Fibroblast of lung (primary cell): ENCODE measurements around the gene NBEA. TPM values are rescaled to one million over a fixed set of nuclear protein-coding genes. Genes with fewer than 3 reads are reported as not detected.
A peak's percentile ranks its signal among the peaks of the same experiment; 100 is the strongest.

Experiments
- DNase-seq, 2 donors: peaks; one replicate each; pipeline versions ENCODE4 v3.0.0 to v3.0.0-alpha.2; 2010; ENCODE audit warnings: low read depth in 2 of 2
- H2AFZ ChIP-seq: 2 replicates; pipeline ENCODE4 v1.5.1; 2012; ENCODE audit warnings: low read length, control low read depth, inconsistent platforms
- H3K27ac ChIP-seq: 2 replicates; pipeline ENCODE4 v1.5.1; 2011; ENCODE audit warnings: low read length, control low read depth; ENCODE audit not compliant: insufficient read depth
- H3K27me3 ChIP-seq: 2 replicates; pipeline ENCODE4 v1.5.1; 2011; ENCODE audit warnings: mild to moderate bottlenecking, low read length; ENCODE audit not compliant: control insufficient read depth, insufficient read depth
- H3K36me3 ChIP-seq: 2 replicates; pipeline ENCODE4 v1.5.1; 2011; ENCODE audit warnings: low read length; ENCODE audit not compliant: control insufficient read depth, insufficient read depth
- H3K4me1 ChIP-seq: 2 replicates; pipeline ENCODE4 v1.5.1; 2011; ENCODE audit warnings: low read length; ENCODE audit not compliant: control insufficient read depth, insufficient read depth; ENCODE audit errors: extremely low read depth
- H3K4me2 ChIP-seq: 2 replicates; pipeline ENCODE4 v1.5.1; 2011; ENCODE audit warnings: low read length, control low read depth; ENCODE audit not compliant: insufficient read depth; ENCODE audit errors: extremely low read depth
- H3K4me3 ChIP-seq, 4 experiments: fragments of 200-600 bp in 1 of 4; sonication (generic) in 1 of 4; replicated peaks in 1 of 4; 2 replicates each; pipeline ENCODE4 v1.5.1; 2011 to 2016; ENCODE audit warnings: low read length in 4 of 4, low read depth in 3 of 4, mild to moderate bottlenecking in 3 of 4, control low read depth in 2 of 4, inconsistent platforms in 1 of 4, mixed read lengths in 1 of 4; ENCODE audit not compliant: insufficient read depth in 1 of 4; ENCODE audit errors: control extremely low read depth in 1 of 4
- H3K79me2 ChIP-seq: 2 replicates; pipeline ENCODE4 v1.5.1; 2012; ENCODE audit warnings: mild to moderate bottlenecking, low read length, inconsistent platforms; ENCODE audit not compliant: control insufficient read depth, insufficient read depth
- H3K9ac ChIP-seq: 2 replicates; pipeline ENCODE4 v1.5.1; 2011; ENCODE audit warnings: mild to moderate bottlenecking, low read length, control low read depth; ENCODE audit not compliant: insufficient read depth
- H3K9me3 ChIP-seq: 2 replicates; pipeline ENCODE4 v1.5.1; 2012; ENCODE audit warnings: low read depth, low read length; ENCODE audit not compliant: control insufficient read depth, insufficient read depth
- H4K20me1 ChIP-seq: 2 replicates; pipeline ENCODE4 v1.5.1; 2011; ENCODE audit warnings: low read length; ENCODE audit not compliant: control insufficient read depth, insufficient read depth; ENCODE audit errors: extremely low read depth
- CTCF ChIP-seq, 2 donors: IDR thresholded peaks in 1 of 2; conservative IDR thresholded peaks in 1 of 2; 1 replicate in 1 of 2; 2 replicates in 1 of 2; pipeline ENCODE4 v1.5.1; 2011 to 2012; ENCODE audit warnings: low read length in 2 of 2, control low read depth in 1 of 2, inconsistent platforms in 1 of 2, low read depth in 1 of 2, mild to moderate bottlenecking in 1 of 2
- EZH2 ChIP-seq: IDR thresholded peaks from 2 replicates; pipeline ENCODE4 v1.5.1; 2012; ENCODE audit warnings: low read length, control low read depth, mild to moderate bottlenecking; ENCODE audit errors: missing control alignments
- polyA minus RNA-seq: library from RNA; depleted of rRNA, polyadenylated mRNA; stranded (reverse); fragments of >200 nt; gene quantifications from 2 replicates; pipeline ENCODE4 v1.2.3, GENCODE V29; 2011; ENCODE audit warnings: low replicate concordance
- polyA plus RNA-seq, 2 donors: library from polyadenylated mRNA; depleted of rRNA in 1 of 2; stranded (reverse) in 1 of 2; unstranded in 1 of 2; fragments of >200 nt; gene quantifications; 2 replicates each; pipeline ENCODE4 v1.2.1, GENCODE V29; 2011 to 2012; ENCODE audit warnings: missing spikeins in 1 of 2
- total RNA-seq: library from RNA; depleted of rRNA; stranded (reverse); fragments of >200 nt; gene quantifications from 2 replicates; pipeline ENCODE4 v1.2.1, GENCODE V29; 2014

Gene NBEA
- total RNA-seq (5.6 and 7.8 TPM in 2 replicates), polyA plus RNA-seq (2.2 and 3.6 TPM in 2 replicates), polyA minus RNA-seq (4.1 and 8.5 TPM in 2 replicates)
- polyA plus RNA-seq (2012) = 1.1 and 2.1 TPM in 2 replicates

- H3K27me3 ChIP-seq = no peaks in the 10 kb centered on the region
- no peak for TF ChIP-seq EZH2
- peak; percentile 7 to 28 for TF ChIP-seq CTCF (conservative IDR thresholded peaks at IDR 0.05 in 1 of 2, IDR thresholded peaks at IDR 0.05 in 1 of 2; ENCODE audit: low read depth in 1 of 2, low read length in 2 of 2)
- H3K79me2 ChIP-seq = no peaks in the 10 kb centered on the region
- no peaks in the 10 kb centered on the region for H3K9me3 ChIP-seq
- H4K20me1 ChIP-seq = no peaks in the 10 kb centered on the region
- H2AFZ ChIP-seq = peak within 1 kb of the TSS; percentile 96
- H3K9ac ChIP-seq = peak within 1 kb of the TSS; percentile 63
- no peaks in the 10 kb centered on the region for H3K36me3 ChIP-seq
- peak within 1 kb of the TSS; percentile 67 to 85 (median 70) for H3K4me3 ChIP-seq
- peaks cover 5% of the 10 kb centered on the region for H3K4me1 ChIP-seq
- H3K4me2 ChIP-seq = peak within 1 kb of the TSS; percentile 93
- H3K27ac ChIP-seq = no peak within 1 kb of the TSS
- peak; percentile 60 to 63 for DNase-seq
These were observed at the start of gene NBEA for GRCh38 chr13:34941835-34942731. Gene NBEA, plus strand, starts transcription at chr13:34942270. Its CDS starts 551 bp downstream, at chr13:34942821.

GRCh38 chr13:34894756-34895155 is 47.3 kb upstream of the NBEA start:
- no peak overlapping the region for H3K27ac ChIP-seq
- no peak overlapping the region for H3K4me3 ChIP-seq
- DNase-seq = no peak
- H3K4me2 ChIP-seq = no peak overlapping the region
- no peak overlapping the region for H3K9ac ChIP-seq
- H3K79me2 ChIP-seq = no peaks in the 10 kb centered on the region
- no peak for TF ChIP-seq EZH2
- no peak for TF ChIP-seq CTCF (conservative IDR thresholded peaks at IDR 0.05 in 1 of 2, IDR thresholded peaks at IDR 0.05 in 1 of 2; ENCODE audit: low read depth in 1 of 2, low read length in 2 of 2)
- H2AFZ ChIP-seq = no peak overlapping the region
- no peaks in the 10 kb centered on the region for H3K27me3 ChIP-seq
- H3K36me3 ChIP-seq = no peaks in the 10 kb centered on the region
- no peaks in the 10 kb centered on the region for H3K9me3 ChIP-seq
- no peaks in the 10 kb centered on the region for H3K4me1 ChIP-seq
- no peaks in the 10 kb centered on the region for H4K20me1 ChIP-seq

GRCh38 chr13:34897220-34897619 is 44.9 kb upstream of the NBEA start:
- no peaks in the 10 kb centered on the region for H3K4me1 ChIP-seq
- H3K27me3 ChIP-seq = no peaks in the 10 kb centered on the region
- H2AFZ ChIP-seq = no peak overlapping the region
- no peak overlapping the region for H3K9ac ChIP-seq
- no peak for TF ChIP-seq CTCF (conservative IDR thresholded peaks at IDR 0.05 in 1 of 2, IDR thresholded peaks at IDR 0.05 in 1 of 2; ENCODE audit: low read depth in 1 of 2, low read length in 2 of 2)
- no peak for TF ChIP-seq EZH2
- H3K9me3 ChIP-seq = no peaks in the 10 kb centered on the region
- no peak overlapping the region for H3K4me2 ChIP-seq
- H3K36me3 ChIP-seq = no peaks in the 10 kb centered on the region
- no peak for DNase-seq
- H3K27ac ChIP-seq = no peak overlapping the region
- H3K79me2 ChIP-seq = no peaks in the 10 kb centered on the region
- H4K20me1 ChIP-seq = no peaks in the 10 kb centered on the region
- H3K4me3 ChIP-seq = no peak overlapping the region
